Skeletal muscle tissue (tissue), 4 donors: ENCODE measurements around the gene SKI. TPM values are rescaled to one million over a fixed set of nuclear protein-coding genes. Genes with fewer than 3 reads are reported as not detected.
A peak's percentile ranks its signal among the peaks of the same experiment; 100 is the strongest.

Experiments
- H3K27ac ChIP-seq: one replicate; pipeline ENCODE4 v1.7.0; 2013; ENCODE audit warnings: mild to moderate bottlenecking, low read depth, low read length, inconsistent platforms
- H3K27me3 ChIP-seq, 3 donors: one replicate each; pipeline ENCODE4 v1.7.0; 2013; ENCODE audit warnings: low read length in 3 of 3; ENCODE audit not compliant: control insufficient read depth in 3 of 3, insufficient read depth in 3 of 3
- H3K36me3 ChIP-seq, 3 donors: one replicate each; pipeline ENCODE4 v1.7.0; 2013; ENCODE audit warnings: low read length in 3 of 3; ENCODE audit not compliant: control insufficient read depth in 3 of 3, insufficient read depth in 3 of 3
- H3K4me1 ChIP-seq, 3 donors: one replicate each; pipeline ENCODE4 v1.7.0; 2013; ENCODE audit warnings: low read length in 3 of 3, mild to moderate bottlenecking in 3 of 3; ENCODE audit not compliant: control insufficient read depth in 3 of 3, insufficient read depth in 3 of 3
- H3K4me3 ChIP-seq, 3 donors: one replicate each; pipeline ENCODE4 v1.7.0; 2013; ENCODE audit warnings: low read length in 3 of 3
- H3K9ac ChIP-seq, 3 donors: one replicate each; pipeline ENCODE4 v1.7.0; 2013; ENCODE audit warnings: low read length in 3 of 3, mild to moderate bottlenecking in 3 of 3, moderate library complexity in 2 of 3, low read depth in 1 of 3
- H3K9me3 ChIP-seq, 3 donors: one replicate each; pipeline ENCODE4 v1.7.0; 2013; ENCODE audit warnings: low read length in 3 of 3; ENCODE audit not compliant: control insufficient read depth in 3 of 3
- total RNA-seq: library from RNA; depleted of rRNA; stranded (reverse); fragments of >200 nt; gene quantifications from one replicate; pipeline ENCODE4 v1.2.3, GENCODE V29; 2014
- donor health status: Osteomylitis.

The SKI gene
- total RNA-seq, 1 donor from 2014 or later: 19.3 TPM

DNA sequence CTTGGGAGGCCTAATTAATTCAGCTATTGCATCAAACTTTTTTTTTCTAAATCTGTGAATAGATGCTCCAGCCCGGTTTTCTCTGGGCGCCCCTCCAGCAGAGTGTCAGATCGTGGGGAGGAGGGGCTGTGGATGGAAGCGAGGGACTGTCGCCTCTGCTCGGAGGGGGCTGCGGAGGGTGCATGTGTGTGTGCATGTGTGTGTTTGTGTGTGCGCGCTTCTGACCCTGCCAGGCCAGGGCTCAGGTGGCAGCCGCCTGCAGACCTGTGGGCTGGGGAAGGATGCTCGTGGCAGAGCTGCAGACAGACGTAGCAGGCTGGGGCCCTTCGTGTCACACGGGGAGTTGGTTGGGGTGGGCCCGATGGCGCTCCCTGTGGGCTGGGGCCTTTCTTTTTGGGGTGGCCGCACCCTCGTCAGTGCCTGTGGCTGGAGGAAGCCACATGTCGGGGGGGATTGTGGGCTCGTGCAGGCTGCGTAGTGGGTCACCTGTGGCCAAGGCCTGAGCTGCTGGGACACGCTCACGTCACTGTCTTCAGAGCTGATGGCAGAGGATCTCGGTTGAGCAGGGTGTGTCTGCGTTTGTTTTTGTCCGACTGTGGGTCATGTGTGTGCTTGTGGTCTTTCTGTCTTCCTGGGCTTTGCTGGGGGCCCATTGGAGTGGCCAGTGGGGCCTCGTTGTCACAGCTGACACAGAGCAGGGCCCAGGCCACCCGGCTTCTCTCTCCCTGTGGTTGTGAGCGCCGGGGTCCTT, 2.8 kb downstream of the SKI start:
- Histone ChIP-seq H3K9ac (peak overlapping the region; percentile 79 to 88 (median 81)), H3K4me3 (peak overlapping the region; percentile 81 to 86 (median 84)), H3K27ac (peak overlapping the region; percentile 79), H3K36me3 (no peaks in the 10 kb centered on the region), H3K4me1 (peaks cover 62 to 75% (median 73%) of the 10 kb centered on the region in 3 donors), H3K27me3 (no peaks in the 10 kb centered on the region), H3K9me3 (no peaks in the 10 kb centered on the region)

DNA sequence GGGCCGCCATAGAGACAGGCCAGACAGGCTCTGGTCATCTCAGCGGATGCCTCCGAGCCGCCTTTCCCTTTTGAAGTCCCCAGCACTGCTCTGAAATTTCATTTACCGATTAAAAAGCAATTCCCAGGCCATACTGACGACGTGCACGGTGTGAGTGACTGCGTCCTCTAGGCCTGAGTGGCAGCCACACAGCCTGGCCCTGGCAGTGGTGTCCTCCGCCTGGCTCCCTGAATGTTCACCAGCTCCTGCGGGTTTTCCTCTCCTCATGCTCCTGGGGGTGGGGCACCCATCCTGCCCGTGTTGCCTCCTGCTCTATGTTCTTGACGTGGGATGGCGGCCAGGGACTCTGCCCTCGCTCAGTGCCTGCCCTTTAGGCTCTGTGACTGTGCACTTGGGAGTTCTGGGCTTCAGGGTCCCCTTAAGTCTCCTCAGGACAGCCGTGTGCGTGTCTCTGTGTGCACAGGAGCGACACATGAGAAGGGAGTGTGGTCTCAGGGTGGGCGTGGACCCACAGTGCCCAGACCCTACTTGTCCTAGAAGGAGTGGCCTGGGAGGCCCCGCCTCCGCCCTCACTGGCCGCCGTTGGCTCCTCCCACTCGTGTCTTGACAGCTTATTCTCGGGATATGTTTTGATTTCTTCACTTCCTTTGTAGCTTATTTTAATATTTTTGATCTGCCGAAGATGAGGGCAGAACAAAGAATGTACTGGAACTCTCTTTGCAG, 3.6 kb downstream of the SKI start:
- Histone ChIP-seq H3K36me3 (no peaks in the 10 kb centered on the region), H3K4me1 (peaks cover 64 to 75% (median 73%) of the 10 kb centered on the region in 3 donors), H3K4me3 (peak overlapping the region; percentile 81 to 86 (median 84)), H3K27ac (peak overlapping the region; percentile 79), H3K9ac (peak overlapping the region; percentile 79 to 88 (median 81)), H3K27me3 (no peaks in the 10 kb centered on the region), H3K9me3 (no peaks in the 10 kb centered on the region)

DNA sequence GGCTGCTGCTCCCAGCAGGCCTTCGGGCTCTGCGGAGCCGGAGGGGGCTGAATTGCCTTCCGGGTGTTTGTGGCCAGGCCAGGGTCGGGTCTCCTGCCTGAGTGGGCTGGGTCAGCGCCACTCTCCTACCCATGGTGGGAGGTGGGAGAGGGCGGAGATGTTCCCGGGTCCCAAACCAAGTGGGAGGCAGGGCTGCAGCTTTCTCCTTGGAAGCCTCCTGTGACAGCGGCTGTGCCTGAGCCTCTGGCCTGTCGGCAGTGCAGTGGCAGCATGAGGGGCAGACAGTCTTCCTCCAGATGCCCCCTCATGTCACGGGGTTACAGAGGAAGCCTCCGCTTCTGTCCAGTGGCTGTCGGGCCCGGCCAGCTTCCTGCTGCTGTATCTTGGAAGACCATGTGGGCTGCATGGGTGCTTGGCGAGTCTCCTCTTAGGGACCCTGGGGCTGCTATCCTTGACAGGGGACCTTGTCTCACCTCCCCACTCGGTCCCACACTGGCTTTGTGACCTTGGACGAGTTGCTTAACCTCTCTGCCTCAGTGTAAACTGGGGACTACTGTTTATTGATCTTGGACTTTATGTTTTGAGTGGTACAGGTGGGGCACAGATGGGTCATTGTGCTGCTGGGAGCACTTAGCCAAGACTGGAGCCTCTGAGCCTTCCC, 4.3 kb downstream of the SKI start:
- peak overlapping the region; percentile 79 to 88 (median 81) for H3K9ac ChIP-seq
- H3K27ac ChIP-seq: peak overlapping the region; percentile 79
- H3K4me1 ChIP-seq: peaks cover 71 to 80% (median 77%) of the 10 kb centered on the region in 3 donors

DNA sequence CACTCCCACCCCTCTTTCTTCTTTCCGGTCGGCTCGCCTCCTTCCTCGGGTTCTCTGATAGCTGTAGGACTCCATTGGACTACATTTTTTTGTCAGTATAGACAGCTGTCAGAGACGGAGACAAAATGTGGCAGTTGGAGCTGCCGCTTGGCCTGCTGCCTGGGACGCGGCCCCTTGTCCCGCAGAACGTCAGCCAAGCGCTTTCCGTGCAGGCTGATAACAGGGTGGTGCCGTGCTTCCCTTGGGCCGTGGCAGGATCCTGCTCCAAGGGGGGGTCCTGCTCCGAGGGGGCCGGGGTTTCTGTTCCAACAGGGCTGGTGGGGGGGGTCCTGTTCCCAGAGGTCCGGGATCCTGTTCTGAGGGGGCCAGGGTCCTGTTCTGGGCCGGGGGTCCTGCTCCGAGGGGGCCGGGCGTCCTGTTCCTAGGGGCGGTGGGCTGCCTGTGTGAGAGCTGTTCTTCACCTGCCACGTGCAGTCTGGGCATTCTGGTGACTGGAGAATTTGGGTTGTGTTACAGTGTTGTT, 4.9 kb downstream of the SKI start:
- Histone ChIP-seq H3K4me3 (peak overlapping the region; percentile 81 to 86 (median 84)), H3K27me3 (no peaks in the 10 kb centered on the region), H3K4me1 (peaks cover 77 to 86% (median 83%) of the 10 kb centered on the region in 3 donors), H3K9ac (peak overlapping the region in 2 of 3 donors; percentile 81 to 88), H3K27ac (peak overlapping the region; percentile 79), H3K36me3 (no peaks in the 10 kb centered on the region), H3K9me3 (no peaks in the 10 kb centered on the region)

More for the DNA sequence above, 4.3 kb downstream of the SKI start:
- H3K27me3 ChIP-seq: no peaks in the 10 kb centered on the region
- H3K36me3 ChIP-seq: no peaks in the 10 kb centered on the region
- peak overlapping the region; percentile 81 to 86 (median 84) for H3K4me3 ChIP-seq
- H3K9me3 ChIP-seq: no peaks in the 10 kb centered on the region

DNA sequence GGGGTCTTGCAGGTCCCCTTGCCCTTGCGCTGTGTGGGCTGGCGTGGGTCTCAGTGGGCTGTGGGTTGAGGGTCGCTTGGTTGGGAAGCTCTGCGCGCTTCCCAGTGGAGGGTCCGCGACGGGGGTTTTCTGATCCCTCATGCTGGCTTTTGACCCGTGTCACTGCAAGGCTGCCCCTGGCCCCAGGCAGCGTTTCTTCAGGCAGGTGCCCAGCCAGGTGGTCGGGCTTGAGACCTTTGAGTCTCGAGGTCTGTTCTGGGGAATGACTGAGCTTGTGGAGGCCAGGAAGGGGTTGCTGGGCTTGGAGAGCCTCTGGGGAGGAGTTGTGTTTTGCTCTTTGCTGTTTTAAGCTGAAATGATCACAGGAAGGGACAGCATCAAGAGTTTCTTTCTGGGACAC, 5.3 kb downstream of the SKI start:
- no peaks in the 10 kb centered on the region for H3K27me3 ChIP-seq
- no peaks in the 10 kb centered on the region for H3K9me3 ChIP-seq
- H3K27ac ChIP-seq: peak overlapping the region; percentile 79
- peaks cover 81 to 90% (median 88%) of the 10 kb centered on the region in 3 donors for H3K4me1 ChIP-seq
- peak overlapping the region; percentile 22 to 86 (median 59) for H3K4me3 ChIP-seq
- H3K36me3 ChIP-seq: no peaks in the 10 kb centered on the region
- peak overlapping the region; percentile 12 to 70 (median 64) for H3K9ac ChIP-seq

DNA sequence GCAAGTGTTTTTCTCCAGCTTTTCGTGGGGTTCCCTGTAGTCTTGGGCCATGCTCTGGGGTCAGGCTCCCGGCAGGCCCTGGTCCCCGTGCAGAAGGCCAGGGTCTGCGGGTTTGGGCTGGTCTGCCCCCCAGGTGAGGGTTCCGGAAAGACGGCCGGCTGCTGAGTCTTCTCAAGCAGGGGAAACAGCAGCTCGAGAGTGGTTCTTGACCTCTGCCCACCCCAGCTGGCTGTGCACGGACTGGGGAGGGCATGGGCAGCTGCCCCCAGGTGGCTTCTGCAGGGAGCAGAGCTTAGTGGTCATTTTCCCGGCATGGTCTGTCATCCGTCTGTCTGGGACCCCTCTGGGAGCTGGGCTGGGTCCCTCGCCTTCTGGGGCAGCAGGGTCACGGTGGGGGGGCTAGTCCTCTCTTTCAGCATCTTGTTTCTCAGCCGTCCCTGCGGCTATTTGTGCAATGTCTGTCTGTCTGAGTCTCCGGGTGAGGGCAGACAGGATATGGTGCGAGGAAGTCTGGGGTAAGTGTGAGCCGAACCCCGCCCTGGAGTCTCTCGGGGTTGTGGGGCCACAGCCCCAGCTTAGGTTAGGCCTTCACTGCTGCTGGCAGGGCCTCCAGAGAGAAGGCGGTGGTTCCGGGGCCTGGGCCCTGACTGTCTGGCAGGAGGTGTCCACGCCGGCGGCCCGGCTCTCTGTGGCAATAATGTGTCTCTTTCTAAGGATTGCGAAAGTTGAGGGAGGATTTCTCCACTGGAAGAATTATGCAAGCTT, 6.1 kb downstream of the SKI start:
- peak overlapping the region; percentile 49 to 86 (median 59) for H3K4me3 ChIP-seq
- peak overlapping the region; percentile 79 for H3K27ac ChIP-seq
- no peaks in the 10 kb centered on the region for H3K36me3 ChIP-seq
- no peaks in the 10 kb centered on the region for H3K27me3 ChIP-seq
- H3K4me1 ChIP-seq: peaks cover 84 to 94% (median 93%) of the 10 kb centered on the region in 3 donors
- H3K9me3 ChIP-seq: no peaks in the 10 kb centered on the region
- peak overlapping the region; percentile 61 to 70 (median 64) for H3K9ac ChIP-seq

DNA sequence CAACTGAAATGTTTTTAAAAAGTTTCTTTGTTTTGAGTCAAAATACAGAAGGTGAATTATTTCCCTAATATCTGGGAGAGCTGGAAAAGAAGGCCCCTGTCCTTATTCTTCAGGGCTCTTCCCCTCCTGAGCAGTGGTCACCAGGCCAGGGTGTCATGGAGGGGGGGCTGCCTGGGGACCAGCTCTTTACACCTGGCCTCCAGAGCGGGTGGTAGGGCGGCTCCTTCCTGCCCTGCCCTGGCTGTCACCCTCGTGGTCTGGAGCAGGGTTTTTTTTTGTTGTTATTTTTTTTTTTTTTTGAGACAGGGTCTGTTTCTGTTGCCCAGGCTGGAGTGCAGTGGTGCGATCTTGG, 6.6 kb downstream of the SKI start:
- H3K9ac ChIP-seq: peak overlapping the region in 2 of 3 donors; percentile 43 to 70
- peaks cover 85 to 94% (median 93%) of the 10 kb centered on the region in 3 donors for H3K4me1 ChIP-seq
- H3K4me3 ChIP-seq: no peak overlapping the region
- peak overlapping the region; percentile 79 for H3K27ac ChIP-seq
- no peaks in the 10 kb centered on the region for H3K9me3 ChIP-seq
- no peaks in the 10 kb centered on the region for H3K36me3 ChIP-seq
- no peaks in the 10 kb centered on the region for H3K27me3 ChIP-seq

DNA sequence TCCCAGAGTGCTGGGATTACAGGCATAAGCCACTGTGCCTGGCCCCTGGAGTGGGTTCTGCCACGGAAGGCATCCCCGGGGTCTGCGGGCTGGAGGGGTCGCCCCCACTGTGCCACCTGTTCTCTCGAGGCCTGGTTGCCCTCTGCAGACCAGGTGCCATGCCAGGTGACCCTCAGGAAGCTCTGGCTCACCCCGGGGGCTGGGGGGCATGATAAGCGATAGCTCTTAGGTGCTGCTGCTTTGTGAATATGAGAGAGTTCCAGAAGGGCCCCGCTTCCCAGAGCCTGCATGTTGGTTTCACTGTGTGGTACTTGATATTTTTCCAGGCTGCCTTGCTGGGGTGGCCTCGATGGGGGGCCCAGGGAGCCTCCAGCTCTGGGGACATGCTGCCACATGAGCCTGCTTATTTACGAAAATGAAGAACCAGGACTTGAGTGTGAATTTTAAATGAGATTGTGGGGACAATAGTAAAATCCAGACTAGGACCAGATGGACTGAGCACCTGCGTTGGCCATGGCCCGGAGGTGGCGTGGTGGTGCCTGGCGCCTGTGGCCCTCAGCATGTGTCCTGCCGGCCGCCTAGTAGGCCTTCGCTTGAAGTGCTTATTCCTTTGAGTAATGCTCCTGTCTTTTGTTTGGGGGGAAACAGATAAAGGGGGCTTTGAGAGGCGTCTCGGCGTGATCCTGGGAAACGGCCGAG, 7.3 kb downstream of the SKI start:
- Histone ChIP-seq H3K4me3 (no peak overlapping the region), H3K4me1 (peaks cover 84 to 94% (median 93%) of the 10 kb centered on the region in 3 donors), H3K36me3 (no peaks in the 10 kb centered on the region), H3K9me3 (no peaks in the 10 kb centered on the region), H3K27ac (peak overlapping the region; percentile 79), H3K9ac (peak overlapping the region in 1 of 3 donors; percentile 40), H3K27me3 (no peaks in the 10 kb centered on the region)
